CD4-positive, alpha-beta T cell treated with Interleukin-17A for 1 hour (primary cell): ENCODE data around the gene IRX4.
"Not testable (repeated sequence)": the region's sequence is repeated elsewhere in the genome, so short reads cannot be mapped to it uniquely, and the experiment has no call there.

Experiments used
- DNase-seq: peaks from one replicate; pipeline ENCODE4 v3.0.0-alpha.2; 2020

IRX4 gene

DNA sequence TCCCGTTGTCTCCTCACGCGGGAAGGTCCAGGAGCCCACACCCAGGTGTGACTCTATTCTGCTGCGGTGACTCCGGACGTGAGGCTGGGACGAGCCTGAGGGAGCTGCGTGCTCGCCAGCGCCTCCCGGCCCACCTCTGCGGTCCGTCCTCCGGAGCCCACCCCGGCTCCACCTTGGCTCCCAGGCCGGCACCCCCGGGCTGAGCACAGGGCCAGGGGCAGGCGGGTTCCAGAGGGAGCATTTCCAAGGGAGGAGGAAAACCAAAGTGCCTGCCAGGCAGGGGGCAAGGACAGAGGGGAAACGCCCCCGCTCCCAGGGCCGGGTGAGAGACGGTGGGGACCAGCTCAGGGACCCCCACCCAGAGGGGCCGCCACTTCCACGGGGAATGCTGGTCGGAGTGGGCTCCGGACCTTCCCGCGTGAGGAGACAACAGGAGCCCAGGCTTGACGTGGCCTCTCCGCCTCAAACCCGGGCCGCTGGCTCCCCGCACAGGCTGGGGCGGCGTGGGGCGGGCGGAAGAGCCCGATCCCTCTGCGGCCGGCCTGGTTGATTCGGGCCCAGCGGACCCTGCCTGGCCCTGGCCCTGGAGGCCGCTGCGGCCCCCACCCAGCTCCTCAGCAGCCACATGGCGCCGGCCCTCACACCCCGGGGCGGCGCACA is 26.0 kb downstream of the IRX4 start:
- no peak for DNase-seq

DNA sequence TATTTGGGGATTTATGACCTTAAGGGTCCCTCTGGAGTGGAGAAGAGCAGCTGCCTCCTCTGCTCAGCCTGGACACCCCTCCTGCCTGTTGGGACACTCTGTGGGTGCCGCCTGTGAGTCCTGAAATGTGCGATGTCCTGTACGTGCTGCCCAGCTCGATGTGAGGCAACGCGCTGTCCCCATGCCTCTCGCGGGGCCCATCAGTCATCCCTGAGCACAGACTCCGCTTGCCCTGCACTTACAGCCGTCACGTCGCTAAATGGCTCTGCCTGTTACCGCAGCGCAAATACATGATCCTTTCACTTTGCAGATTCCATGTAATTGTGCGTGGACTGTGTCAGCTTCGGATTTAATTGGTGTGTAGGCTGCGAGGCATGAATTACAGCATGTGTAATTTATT is 27.1 kb downstream of the IRX4 start:
- DNase-seq, result no peak

- DNase-seq, result no peak
Observed at GRCh38 chr5:1855075-1855474, 27.6 kb downstream of the IRX4 start.

DNA sequence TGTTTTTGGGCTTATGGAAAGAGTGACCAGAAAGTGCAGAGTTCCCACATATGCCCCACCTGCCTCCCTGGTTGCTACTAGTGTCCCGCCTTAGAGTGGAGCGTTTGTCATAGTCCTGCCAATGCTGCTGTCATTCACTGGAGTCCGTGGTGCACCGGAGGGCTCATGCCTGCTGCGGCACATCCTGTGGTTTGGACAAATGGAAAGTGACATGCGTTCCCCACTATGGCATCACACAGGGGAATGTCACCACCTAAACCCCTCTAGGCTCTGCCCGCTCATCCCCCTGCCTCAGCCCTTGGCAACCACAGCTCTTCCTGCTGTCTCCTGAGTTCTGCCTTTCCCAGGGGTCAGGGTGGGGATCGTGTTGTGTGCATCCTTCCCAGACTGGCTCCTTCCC is 29.2 kb downstream of the IRX4 start:
- no peak for DNase-seq

GRCh38 chr5:1852324-1852947 is 30.3 kb downstream of the IRX4 start:
- no peak for DNase-seq

- no peak for DNase-seq
Observed at GRCh38 chr5:1851290-1851934, 31.3 kb downstream of the IRX4 start.

DNA sequence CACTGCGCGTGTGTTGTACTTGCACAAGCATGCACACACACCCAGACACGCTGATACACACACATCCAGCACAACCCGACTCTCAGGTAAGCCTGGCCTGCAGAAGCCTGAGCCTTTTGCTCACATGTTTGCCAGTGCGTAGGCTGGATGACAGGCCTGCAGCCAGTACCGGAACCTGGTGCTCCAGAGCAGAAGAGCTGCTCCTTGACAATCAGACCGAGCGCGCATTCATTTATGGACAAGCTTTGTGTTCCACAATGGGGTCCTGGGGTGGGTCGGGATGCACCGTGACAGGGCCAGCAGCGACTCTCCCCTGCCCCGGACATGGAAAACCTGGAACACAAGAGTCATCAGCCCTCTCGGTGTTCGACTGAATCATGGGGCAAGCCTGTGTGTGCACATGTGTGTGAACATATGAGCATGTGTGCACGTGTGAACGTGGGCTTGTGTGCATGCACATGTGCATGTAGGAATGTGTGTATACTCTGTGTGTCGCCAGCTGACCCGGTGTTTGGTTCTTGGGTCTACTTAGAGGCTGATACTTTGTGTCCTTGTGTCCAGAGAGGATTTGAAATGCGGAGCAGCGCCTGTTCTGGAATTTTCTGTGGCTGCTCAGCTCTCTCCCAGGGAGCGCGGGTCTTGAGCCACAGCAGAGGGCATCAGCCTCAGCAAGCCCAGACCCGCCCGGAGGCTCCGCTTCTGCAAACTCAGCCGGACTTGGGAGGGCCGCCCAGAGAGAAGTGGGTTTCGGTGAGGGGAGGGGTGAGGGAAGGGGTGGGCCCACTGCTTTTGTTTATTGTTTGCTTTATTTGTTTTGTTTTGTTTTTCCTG is 32.2 kb downstream of the IRX4 start:
- DNase-seq, result no peak

GRCh38 chr5:1847611-1848010 is 35.1 kb downstream of the IRX4 start:
- DNase-seq, result no peak

DNA sequence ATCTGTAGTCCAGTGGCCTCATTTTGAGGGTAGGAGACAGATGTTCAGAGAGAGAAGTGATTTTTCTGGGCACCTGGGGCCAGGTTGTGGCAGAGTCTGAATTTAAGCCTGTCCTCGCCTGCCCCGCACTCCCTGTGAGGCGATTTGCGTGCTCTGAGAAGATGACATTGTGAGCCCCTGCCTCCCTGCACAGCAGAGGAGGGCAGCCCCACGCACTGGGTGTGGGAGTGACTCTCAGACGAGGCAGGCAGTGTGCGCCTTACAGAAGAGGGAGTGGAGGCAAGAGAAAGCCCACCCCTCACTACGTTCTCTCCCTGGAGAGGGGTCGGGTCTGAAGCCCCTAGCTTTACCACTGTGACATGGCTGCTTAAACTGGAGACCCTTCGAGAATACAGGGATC is 35.7 kb downstream of the IRX4 start:
- DNase-seq, result no peak

GRCh38 chr5:1846583-1846982 is 36.1 kb downstream of the IRX4 start:
- no peak for DNase-seq

- no peak for DNase-seq
Observed at GRCh38 chr5:1845696-1846095, 37.0 kb downstream of the IRX4 start.

- no peak for DNase-seq
Observed at GRCh38 chr5:1844708-1845436, 37.9 kb downstream of the IRX4 start.

DNA sequence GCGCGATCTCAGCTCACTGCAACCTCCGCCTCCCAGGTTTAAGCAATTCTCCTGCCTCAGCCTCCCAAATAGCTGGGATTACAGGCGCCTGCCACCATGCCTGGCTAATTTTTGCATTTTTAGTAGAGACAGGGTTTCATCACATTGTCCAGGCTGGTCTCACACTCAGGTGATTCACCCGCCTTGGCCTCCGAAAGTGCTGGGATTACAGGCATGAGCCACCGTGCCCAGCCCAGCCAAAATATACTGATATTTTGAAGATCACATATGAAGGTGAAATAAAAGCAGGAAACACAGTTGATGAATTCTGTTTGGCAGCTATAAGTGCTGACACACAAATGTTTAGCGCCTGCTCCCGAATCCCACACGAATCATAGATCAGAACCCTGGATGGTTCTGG is 39.0 kb downstream of the IRX4 start:
- not testable (repeated sequence) for DNase-seq

- DNase-seq, result no peak
Observed at GRCh38 chr5:1842004-1842819, 40.5 kb downstream of the IRX4 start.

GRCh38 chr5:1840741-1841521 is 41.8 kb downstream of the IRX4 start:
- no peak for DNase-seq

DNA sequence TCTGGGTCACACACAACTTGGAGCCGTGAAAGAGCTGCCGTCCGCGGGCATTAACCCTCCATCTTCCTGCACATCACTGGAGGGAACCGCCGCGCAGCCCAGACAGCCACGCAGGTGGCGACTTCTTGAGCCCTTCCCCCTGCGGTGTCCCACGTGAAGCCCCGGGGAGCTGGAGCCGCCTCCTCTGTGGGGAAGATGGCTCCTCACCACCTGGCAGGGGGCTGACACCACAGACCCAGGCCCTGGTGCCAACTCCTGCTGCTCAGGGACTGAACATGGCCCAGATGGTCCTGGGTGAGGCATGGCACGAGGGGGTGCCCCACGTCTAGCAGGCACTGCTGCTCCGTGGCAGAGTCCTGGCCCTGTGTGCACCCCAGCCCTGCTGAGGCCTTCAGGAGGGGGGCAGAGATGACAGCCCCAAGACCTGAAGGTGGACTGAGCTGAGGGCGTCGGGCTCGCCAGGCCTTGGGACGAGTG is 42.6 kb downstream of the IRX4 start:
- no peak for DNase-seq

DNA sequence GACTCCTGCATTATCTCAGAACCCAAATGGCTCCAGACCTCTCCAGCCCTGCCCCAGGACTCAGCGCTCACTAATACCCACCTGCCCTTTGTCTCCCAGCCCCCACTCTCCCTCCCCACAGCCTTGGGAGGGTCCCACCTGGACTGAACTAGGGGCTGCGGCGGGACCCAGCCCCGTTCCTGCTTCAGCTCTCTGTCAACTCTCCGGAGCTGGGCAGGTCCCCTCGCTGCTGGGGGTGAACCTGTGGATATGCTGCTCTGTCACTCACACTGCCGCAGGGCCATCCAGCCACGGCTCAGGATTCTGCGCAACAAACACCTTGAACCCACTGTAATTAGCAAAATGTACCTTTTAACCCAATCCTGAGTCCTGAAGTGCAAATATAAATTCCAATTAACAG is 44.7 kb downstream of the IRX4 start:
- no peak for DNase-seq

GRCh38 chr5:1836891-1837880 is 45.5 kb downstream of the IRX4 start:
- DNase-seq, result no peak

GRCh38 chr5:1836176-1836890 is 46.4 kb downstream of the IRX4 start:
- no peak for DNase-seq
